ENCODE results near the gene ZC3H4. TPM values are rescaled to one million over a fixed set of nuclear protein-coding genes. Genes with fewer than 3 reads are reported as not detected.

ZC3H4 gene
- total and polyA plus RNA-seq, 4 donors, result 2.9 to 11.8 (median 6.3) TPM

- TF ChIP-seq RXRA (IDR thresholded peaks at IDR 0.05) (no peak), ZBTB33 (IDR thresholded peaks at IDR 0.05) (no peak), RAD21 (IDR thresholded peaks at IDR 0.05) (no peak), NR2F2 (IDR thresholded peaks at IDR 0.05) (no peak), HNF4A (conservative IDR thresholded peaks at IDR 0.05) (no peak), FOXA2 (IDR thresholded peaks at IDR 0.05) (no peak), SP1 (IDR thresholded peaks at IDR 0.05) (no peak), FOXA1 (IDR thresholded peaks at IDR 0.05) (no peak), EGR1 (IDR thresholded peaks at IDR 0.05; ENCODE audit: low read depth in 2 of 2) (no peak)
These were observed 85.9 kb downstream of the ZC3H4 start (continued) for GRCh38 chr19:47027586-47028088.

- H3K4me3 ChIP-seq (ENCODE audit: low read depth in 1 of 3, low read length in 3 of 3), result no peak overlapping the region
- H3K4me1 ChIP-seq (ENCODE audit: control insufficient read depth in 4 of 4, insufficient read depth in 4 of 4, low read length in 3 of 4), result peaks cover 5 to 8% (median 6%) of the 10 kb centered on the region in 4 donors
- H3K36me3 ChIP-seq (ENCODE audit: control insufficient read depth in 4 of 4, insufficient read depth in 3 of 4, low read depth in 1 of 4, low read length in 3 of 4), result no peaks in the 10 kb centered on the region
- H3K27ac ChIP-seq (ENCODE audit: low read depth in 1 of 2, low read length in 2 of 2), result no peak overlapping the region
- H3K9ac ChIP-seq (ENCODE audit: low read depth in 1 of 2, low read length in 2 of 2), result no peak overlapping the region
- H3K27me3 ChIP-seq (ENCODE audit: control insufficient read depth in 4 of 4, insufficient read depth in 4 of 4, low read length in 3 of 4), result peaks cover 0 to 6% (median 4%) of the 10 kb centered on the region in 4 donors
- TF ChIP-seq GABPA (IDR thresholded peaks at IDR 0.05 in 1 of 2, conservative IDR thresholded peaks at IDR 0.05 in 1 of 2) (no peak), CTCF (IDR thresholded peaks at IDR 0.05; ENCODE audit: low read depth, low read length, missing input control) (no peak), RXRA (IDR thresholded peaks at IDR 0.05) (no peak), HNF4G (IDR thresholded peaks at IDR 0.05) (no peak), EGR1 (IDR thresholded peaks at IDR 0.05; ENCODE audit: low read depth in 2 of 2) (no peak), FOXA2 (IDR thresholded peaks at IDR 0.05) (no peak), JUND (IDR thresholded peaks at IDR 0.05) (no peak), ZBTB33 (IDR thresholded peaks at IDR 0.05) (no peak), YY1 (IDR thresholded peaks at IDR 0.05) (no peak)
- WGBS, result 90% methylated on average over 8 of the region's 8 CpGs
- no peaks in the 10 kb centered on the region for H3K9me3 ChIP-seq (ENCODE audit: control insufficient read depth in 4 of 4, low read length in 3 of 4)
- DNase-seq (ENCODE audit: low spot score), result no peak
These were observed 86.7 kb downstream of the ZC3H4 start for GRCh38 chr19:47026889-47027288.

- H3K4me1 ChIP-seq (ENCODE audit: control insufficient read depth in 4 of 4, insufficient read depth in 4 of 4, low read length in 3 of 4), result peaks cover 10 to 14% (median 11%) of the 10 kb centered on the region in 4 donors
- no peak overlapping the region for H3K4me3 ChIP-seq (ENCODE audit: low read depth in 1 of 3, low read length in 3 of 3)
- peaks cover 3 to 6% (median 6%) of the 10 kb centered on the region in 4 donors for H3K27me3 ChIP-seq (ENCODE audit: control insufficient read depth in 4 of 4, insufficient read depth in 4 of 4, low read length in 3 of 4)
- 86% methylated on average over 2 of the region's 2 CpGs for WGBS
- DNase-seq (ENCODE audit: low spot score), result no peak
- H3K9ac ChIP-seq (ENCODE audit: low read depth in 1 of 2, low read length in 2 of 2), result no peak overlapping the region
- no peak overlapping the region for H3K27ac ChIP-seq (ENCODE audit: low read depth in 1 of 2, low read length in 2 of 2)
- no peaks in the 10 kb centered on the region for H3K9me3 ChIP-seq (ENCODE audit: control insufficient read depth in 4 of 4, low read length in 3 of 4)
- H3K36me3 ChIP-seq (ENCODE audit: control insufficient read depth in 4 of 4, insufficient read depth in 3 of 4, low read depth in 1 of 4, low read length in 3 of 4), result no peaks in the 10 kb centered on the region
- TF ChIP-seq RAD21 (IDR thresholded peaks at IDR 0.05) (no peak), NR2F2 (IDR thresholded peaks at IDR 0.05) (no peak), GABPA (IDR thresholded peaks at IDR 0.05 in 1 of 2, conservative IDR thresholded peaks at IDR 0.05 in 1 of 2) (no peak), FOXA1 (IDR thresholded peaks at IDR 0.05) (no peak), TAF1 (conservative IDR thresholded peaks at IDR 0.05) (no peak), JUND (IDR thresholded peaks at IDR 0.05) (no peak), HNF4A (conservative IDR thresholded peaks at IDR 0.05) (no peak), SP1 (IDR thresholded peaks at IDR 0.05) (no peak), CTCF (IDR thresholded peaks at IDR 0.05; ENCODE audit: low read depth, low read length, missing input control) (no peak), FOXA2 (IDR thresholded peaks at IDR 0.05) (no peak), RXRA (IDR thresholded peaks at IDR 0.05) (no peak), EGR1 (IDR thresholded peaks at IDR 0.05; ENCODE audit: low read depth in 2 of 2) (no peak)
- TF ChIP-seq, protein P1, sequence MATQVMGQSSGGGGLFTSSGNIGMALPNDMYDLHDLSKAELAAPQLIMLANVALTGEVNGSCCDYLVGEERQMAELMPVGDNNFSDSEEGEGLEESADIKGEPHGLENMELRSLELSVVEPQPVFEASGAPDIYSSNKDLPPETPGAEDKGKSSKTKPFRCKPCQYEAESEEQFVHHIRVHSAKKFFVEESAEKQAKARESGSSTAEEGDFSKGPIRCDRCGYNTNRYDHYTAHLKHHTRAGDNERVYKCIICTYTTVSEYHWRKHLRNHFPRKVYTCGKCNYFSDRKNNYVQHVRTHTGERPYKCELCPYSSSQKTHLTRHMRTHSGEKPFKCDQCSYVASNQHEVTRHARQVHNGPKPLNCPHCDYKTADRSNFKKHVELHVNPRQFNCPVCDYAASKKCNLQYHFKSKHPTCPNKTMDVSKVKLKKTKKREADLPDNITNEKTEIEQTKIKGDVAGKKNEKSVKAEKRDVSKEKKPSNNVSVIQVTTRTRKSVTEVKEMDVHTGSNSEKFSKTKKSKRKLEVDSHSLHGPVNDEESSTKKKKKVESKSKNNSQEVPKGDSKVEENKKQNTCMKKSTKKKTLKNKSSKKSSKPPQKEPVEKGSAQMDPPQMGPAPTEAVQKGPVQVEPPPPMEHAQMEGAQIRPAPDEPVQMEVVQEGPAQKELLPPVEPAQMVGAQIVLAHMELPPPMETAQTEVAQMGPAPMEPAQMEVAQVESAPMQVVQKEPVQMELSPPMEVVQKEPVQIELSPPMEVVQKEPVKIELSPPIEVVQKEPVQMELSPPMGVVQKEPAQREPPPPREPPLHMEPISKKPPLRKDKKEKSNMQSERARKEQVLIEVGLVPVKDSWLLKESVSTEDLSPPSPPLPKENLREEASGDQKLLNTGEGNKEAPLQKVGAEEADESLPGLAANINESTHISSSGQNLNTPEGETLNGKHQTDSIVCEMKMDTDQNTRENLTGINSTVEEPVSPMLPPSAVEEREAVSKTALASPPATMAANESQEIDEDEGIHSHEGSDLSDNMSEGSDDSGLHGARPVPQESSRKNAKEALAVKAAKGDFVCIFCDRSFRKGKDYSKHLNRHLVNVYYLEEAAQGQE (IDR thresholded peaks at IDR 0.05), result no peak
- TF ChIP-seq, protein P2, sequence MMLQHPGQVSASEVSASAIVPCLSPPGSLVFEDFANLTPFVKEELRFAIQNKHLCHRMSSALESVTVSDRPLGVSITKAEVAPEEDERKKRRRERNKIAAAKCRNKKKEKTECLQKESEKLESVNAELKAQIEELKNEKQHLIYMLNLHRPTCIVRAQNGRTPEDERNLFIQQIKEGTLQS (IDR thresholded peaks at IDR 0.05), result no peak
These were observed 87.4 kb downstream of the ZC3H4 start for GRCh38 chr19:47026156-47026555.

Data from liver (tissue), 9 donors.